Adrenal gland (tissue), 19 donors: Measurements from ENCODE around the gene VARS2. TPM values are rescaled to one million over a fixed set of nuclear protein-coding genes. Genes with fewer than 3 reads are reported as not detected.
A peak's percentile ranks its signal among the peaks of the same experiment; 100 is the strongest.
"Not testable (repeated sequence)": the region's sequence is repeated elsewhere in the genome, so short reads cannot be mapped to it uniquely, and the experiment has no call there.

Experiments used
- DNase-seq, 7 donors: peaks; one replicate each; pipeline ENCODE4 v3.0.0-alpha.2; 2019 to 2020
- H3K27ac ChIP-seq, 5 donors: fragments of 200-600 bp; sonication (generic) in 4 of 5; 1 replicate in 3 of 5; 2 replicates in 2 of 5; pipeline versions ENCODE4 v1.5.1 to v1.8.0; 2016 to 2020; ENCODE audit warnings: mild to moderate bottlenecking in 1 of 5
- H3K27me3 ChIP-seq: fragments of 200-600 bp; 2 replicates; pipeline ENCODE4 v1.8.0; 2021
- H3K36me3 ChIP-seq, 2 donors: fragments of 200-600 bp; replicated peaks in 1 of 2; 1 replicate in 1 of 2; 2 replicates in 1 of 2; pipeline versions ENCODE4 v1.5.1 to v1.8.0; 2018 to 2022
- H3K4me1 ChIP-seq, 2 donors: fragments of 200-600 bp; replicated peaks in 1 of 2; 1 replicate in 1 of 2; 2 replicates in 1 of 2; pipeline versions ENCODE4 v1.5.1 to v1.8.0; 2018 to 2021
- H3K4me3 ChIP-seq, 4 donors: fragments of 200-600 bp; sonication (generic) in 3 of 4; one replicate each; pipeline ENCODE4 v1.5.1; 2016 to 2018
- H3K9me3 ChIP-seq, 3 donors: fragments of 200-600 bp; sonication (generic) in 1 of 3; replicated peaks in 1 of 3; 1 replicate in 2 of 3; 2 replicates in 1 of 3; pipeline versions ENCODE4 v1.5.1 to v1.8.0; 2016 to 2021
- CTCF ChIP-seq, 6 experiments: fragments of 450-650 bp in 4 of 6; fragments of 200-600 bp in 2 of 6; sonication (generic) in 1 of 6; IDR thresholded peaks; 1 replicate in 5 of 6; 2 replicates in 1 of 6; pipeline versions ENCODE4 v1.5.1 to v1.8.0; 2016 to 2021; ENCODE audit warnings: antibody characterized with exemption in 6 of 6, mild to moderate bottlenecking in 2 of 6, moderate library complexity in 1 of 6
- POLR2A ChIP-seq, 2 donors: fragments of 450-650 bp; IDR thresholded peaks; one replicate each; pipeline ENCODE4 v1.6.1; 2017; ENCODE audit warnings: antibody characterized with exemption in 2 of 2, mild to moderate bottlenecking in 2 of 2, moderate library complexity in 1 of 2
- WGBS, 4 donors: extraction: QIAGEN DNeasy Blood & Tissue Kit in 2 of 4; methylation state at CpG; one replicate each; pipeline versions ENCODE4 v1.1.5 to v1.1.7; 2013 to 2017; 5-methylcytosine and 5-hydroxymethylcytosine counted together
- intact Hi-C, 2 donors: fragments of 100-400 bp; cut with DNase I; formaldehyde crosslinking; loops; one replicate each; pipeline versions ENCODE4 v1.14.1 to v1.15.0; 2022 to 2023
- long read RNA-seq, 10 donors: library from polyadenylated mRNA in 3 of 10; unstranded in 2 of 10; stranded (forward) in 1 of 10; transcript quantifications; one replicate each; pipeline ENCODE4 v2.0.0 and lab custom pipeline, GENCODE V29; 2021 to 2026
- polyA plus RNA-seq, 3 donors: library from polyadenylated mRNA; stranded (reverse); fragments of 200-250 nt in 2 of 3; fragments of 350-450 nt in 1 of 3; fragmentation: Illumina TruSeq in 1 of 3; extraction: RNeasy Lipid Tissue Mini Kit (QIAGEN cat#74804) in 1 of 3; gene quantifications; one replicate each; pipeline ENCODE4 v1.2.3, GENCODE V29; 2013 to 2014
- total RNA-seq, 9 donors: library from RNA; depleted of rRNA in 4 of 9; stranded (reverse); fragments of >200 nt in 4 of 9; fragments of 120-200 nt in 1 of 9; fragmentation: NEBNext Ultra II Directional in 1 of 9; extraction: Animal tissue kit (Norgen Biotek cat#: 25700) in 1 of 9; gene quantifications; one replicate each; pipeline versions ENCODE4 v1.1.0 to v1.2.4, GENCODE V29; 2013 to 2023
- donor health status: healthy with polysubstance abuse.
- donor health status: Bipolar disorder and iron deficiency.
- donor health status: DM: yes; HTN: yes; CAD: no.
- donor health status: DM: no; HTN: no; CAD: no.
- donor health status: DM: no; HTN: no; CAD: no.
- donor health status: DM: yes; HTN: yes; CAD: no.

VARS2 gene
- total RNA-seq = 10 to 100 TPM; 17.1 to 51.6 (median 31.1) TPM
- 10 to 100 TPM; 21.2 to 89.6 (median 55.4) TPM for polyA plus RNA-seq
- long read RNA-seq, donor 1 = 0 reads
- long read RNA-seq, donor 2 = 0 reads
- long read RNA-seq, donor 3, full-length matches to known transcripts = 1 of 1 reads
- long read RNA-seq, donor 3, partial matches to known transcripts = 0 of 1 reads
- long read RNA-seq, donor 3, other reads (novel, unspliced or antisense) = 0 of 1 reads
- long read RNA-seq, donor 4, partial matches to known transcripts = 0 of 1 reads
- long read RNA-seq, donor 4, other reads (novel, unspliced or antisense) = 1 of 1 reads
- long read RNA-seq, donor 5, full-length matches to known transcripts = 24 of 115 reads
- long read RNA-seq, donor 5, partial matches to known transcripts = 23 of 115 reads
- long read RNA-seq, donor 5, other reads (novel, unspliced or antisense) = 68 of 115 reads
- long read RNA-seq, donor 6, partial matches to known transcripts = 2 of 2 reads
- long read RNA-seq, donor 6, other reads (novel, unspliced or antisense) = 0 of 2 reads
- long read RNA-seq, donor 7 = 0 reads
- long read RNA-seq, donor 8 = 0 reads
- long read RNA-seq, donor 9 = 0 reads
- long read RNA-seq, donor 10 = 0 reads

- DNase-seq = peak; percentile 88 to 97 (median 94)
- intact Hi-C loops = loop anchor here in 1 of 2 donors (5.0 kb wide), 1 partner anchor 37 kb away; no protein-coding TSS in a partner anchor
- H3K27me3 ChIP-seq = no peaks in the 10 kb centered on the region
- peak within 1 kb of the TSS in 3 of 4 donors; percentile 21 to 77 (median 35) for H3K4me3 ChIP-seq
- TF ChIP-seq POLR2A (IDR thresholded peaks at IDR 0.05) = peak; percentile 89 to 91
- peak in 5 of 6 experiments; percentile 28 to 42 (median 34) for TF ChIP-seq CTCF (IDR thresholded peaks at IDR 0.05)
- peaks cover 0 to 58% of the 10 kb centered on the region in 2 donors for H3K36me3 ChIP-seq
- H3K4me1 ChIP-seq = peaks cover 10 to 27% of the 10 kb centered on the region in 2 donors
- H3K9me3 ChIP-seq = no peaks in the 10 kb centered on the region
- peak within 1 kb of the TSS; percentile 50 to 94 (median 79) for H3K27ac ChIP-seq
- 0 to 5% (median 1%) methylated on average over 3 to 52 of the region's 52 CpGs for WGBS, 4 donors
These were observed at the start of gene VARS2 for GRCh38 chr6:30914076-30914853. VARS2 (plus strand) TSS chr6:30914238; CDS start chr6:30914837, 599 bp downstream.

GRCh38 chr6:30864325-30864724, 49.7 kb upstream of the VARS2 start:
- Histone ChIP-seq H3K27me3 (no peaks in the 10 kb centered on the region), H3K4me3 (no peak overlapping the region), H3K9me3 (peaks cover 0 to 7% (median 0%) of the 10 kb centered on the region in 3 donors), H3K4me1 (peaks cover 0 to 13% of the 10 kb centered on the region in 2 donors), H3K36me3 (no peaks in the 10 kb centered on the region), H3K27ac (no peak overlapping the region)
- intact Hi-C loops = no loop called here
- 84 to 100% (median 92%) methylated on average over 2 to 4 of the region's 4 CpGs for WGBS, 4 donors
- no peak for TF ChIP-seq POLR2A (IDR thresholded peaks at IDR 0.05)
- TF ChIP-seq CTCF (IDR thresholded peaks at IDR 0.05) = no peak
- DNase-seq = no peak

- H3K4me3 ChIP-seq, H3K9me3 ChIP-seq, intact Hi-C loops, H3K4me1 ChIP-seq, H3K27ac ChIP-seq, DNase-seq, H3K36me3 ChIP-seq, H3K27me3 ChIP-seq: not testable (repeated sequence)
- WGBS, 4 donors = 82 to 91% (median 84%) methylated on average over 12 of the region's 12 CpGs
These were observed 44.7 kb upstream of the VARS2 start for GRCh38 chr6:30869241-30869749.

GRCh38 chr6:30870546-30870945, 43.5 kb upstream of the VARS2 start:
- Histone ChIP-seq H3K27me3 (no peaks in the 10 kb centered on the region), H3K4me1 (peaks cover 0 to 2% of the 10 kb centered on the region in 2 donors), H3K4me3 (no peak overlapping the region), H3K36me3 (no peaks in the 10 kb centered on the region), H3K27ac (no peak overlapping the region), H3K9me3 (peaks cover 0 to 7% (median 0%) of the 10 kb centered on the region in 3 donors)
- intact Hi-C loops = no loop called here
- DNase-seq = no peak
- no peak for TF ChIP-seq POLR2A (IDR thresholded peaks at IDR 0.05)
- TF ChIP-seq CTCF (IDR thresholded peaks at IDR 0.05) = no peak
